ENCODE results near the gene TRUB2. TPM values are rescaled to one million over a fixed set of nuclear protein-coding genes. Genes with fewer than 3 reads are reported as not detected.
A peak's percentile ranks its signal among the peaks of the same experiment; 100 is the strongest.

Gene TRUB2
- total and polyA plus RNA-seq, 2 of the 8 experiments (the other 6 are each of a cell fraction or from before 2014, with no cell fraction given), result 20.7 to 37.8 TPM

DNA sequence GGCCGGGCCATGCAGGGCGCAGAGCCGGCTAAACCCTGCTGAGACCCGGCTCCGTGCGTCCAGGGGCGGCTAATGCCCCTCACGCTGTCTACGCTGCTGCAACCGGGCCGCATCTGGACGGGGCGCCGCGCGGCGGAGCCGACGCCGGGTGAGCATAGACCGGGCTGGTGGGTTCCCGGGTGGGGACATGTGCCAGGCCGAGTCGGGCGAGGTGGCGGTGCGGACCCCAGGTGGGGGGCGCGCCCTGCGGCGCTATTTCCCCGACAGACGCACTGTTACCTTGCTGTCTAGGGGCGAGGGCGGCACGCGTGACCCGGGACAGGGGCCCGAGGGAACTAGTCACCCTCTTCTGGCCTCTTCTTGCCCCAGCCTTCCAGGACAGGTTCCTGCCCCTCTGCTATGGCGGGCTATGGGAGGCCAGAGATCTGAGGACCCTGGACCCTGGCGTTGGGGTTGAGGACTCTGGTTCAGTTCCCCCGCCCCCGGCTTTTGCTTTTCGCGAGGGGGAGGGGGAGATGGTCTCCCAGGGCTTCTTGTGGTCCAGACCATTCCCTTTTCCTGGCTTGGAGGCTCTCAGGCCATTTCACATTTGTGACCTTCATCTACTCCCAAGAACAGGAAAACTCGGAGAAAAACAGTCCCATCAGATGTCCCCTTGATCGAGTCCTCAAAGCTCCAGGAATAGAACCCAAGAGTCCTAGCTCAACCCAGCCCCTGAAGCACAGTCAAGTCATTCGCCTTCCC, 18.6 kb upstream of the TRUB2 start:
- ChIA-PET POLR2A (ENCODE audit: partially characterized antibody) (interaction anchor here (0.7 to 1.5 kb wide), 16 partner anchors 9 to 212 kb away, joined by 3 to 6 read pairs (median 4); no protein-coding TSS in a partner anchor), CTCF (ENCODE audit: partially characterized antibody) (interaction anchor here (0.6 to 8.7 kb wide), 39 partner anchors 8 to 603 kb away, joined by 3 to 127 read pairs (median 5); partner anchors contain the start of gene URM1)
- Histone ChIP-seq H2BK12ac (ENCODE audit: low read depth, low read length) (no peak overlapping the region), H4K20me1 (replicated peaks in 1 of 2; ENCODE audit: control insufficient read depth in 1 of 2, insufficient read depth in 2 of 2, low read length in 2 of 2) (peaks cover 0 to 2% of the 10 kb centered on the region in 2 experiments), H3K36me3 (ENCODE audit: control insufficient read depth in 2 of 4, insufficient read depth in 4 of 4, low read length in 3 of 4) (peaks cover 0 to 4% (median 2%) of the 10 kb centered on the region in 4 experiments; a peak in 2 of 8 replicates), H3K27ac (ENCODE audit: low read depth, low read length) (no peak overlapping the region), H3K27me3 (replicated peaks in 1 of 4; ENCODE audit: control insufficient read depth in 3 of 4, extremely low read depth in 1 of 4, insufficient read depth in 3 of 4, low read length in 3 of 4) (no peaks in the 10 kb centered on the region; a peak in 1 of 7 replicates), H2BK15ac (ENCODE audit: low read length) (no peak overlapping the region), H3K18ac (ENCODE audit: extremely low read depth, low read length) (0 out of 2 replicates have a peak overlapping the region, but pooled peaks have one; percentile 29), H4K5ac (ENCODE audit: insufficient read length, low read depth, low read length) (no peak overlapping the region), H3K4me2 (ENCODE audit: insufficient read depth in 1 of 2, low read depth in 2 of 2, low read length in 2 of 2) (peak overlapping the region; percentile 55 to 95), H2AK5ac (ENCODE audit: low read depth, low read length) (no peak overlapping the region), H3K23ac (ENCODE audit: insufficient read length) (no peak overlapping the region), H2BK20ac (ENCODE audit: low read length) (no peak overlapping the region), H3K14ac (ENCODE audit: insufficient read length) (no peak overlapping the region), H3K56ac (replicated peaks; ENCODE audit: insufficient read length, low read depth, low read length) (no peak overlapping the region), H3K9ac (replicated peaks in 1 of 4; ENCODE audit: extremely low read depth in 1 of 4, low read depth in 3 of 4, low read length in 3 of 4) (peak overlapping the region in 2 of 4 experiments; percentile 22 to 39; a peak in 4 of 7 replicates), H2BK120ac (replicated peaks; ENCODE audit: low read depth, low read length) (no peak overlapping the region), H3K4me1 (replicated peaks in 1 of 4; ENCODE audit: control insufficient read depth in 3 of 4, insufficient read depth in 4 of 4, low read length in 3 of 4) (peaks cover 0 to 2% (median 0%) of the 10 kb centered on the region in 4 experiments; a peak in 2 of 7 replicates), H3K4ac (replicated peaks; ENCODE audit: insufficient read length, low read depth, low read length) (no peak overlapping the region), H2BK5ac (ENCODE audit: low read depth, low read length) (no peak overlapping the region), H2AFZ (ENCODE audit: low read length) (no peak overlapping the region), H3K79me1 (ENCODE audit: low read depth, low read length) (no peaks in the 10 kb centered on the region), H4K8ac (ENCODE audit: extremely low read depth, insufficient read depth, low read length) (0 out of 2 replicates have a peak overlapping the region, but pooled peaks have one; percentile 72), H3K4me3 (ENCODE audit: extremely low read depth in 1 of 4, insufficient read depth in 2 of 4, low read depth in 3 of 4, low read length in 4 of 4) (peak overlapping the region; percentile 60 to 90 (median 76)), H4K91ac (replicated peaks; ENCODE audit: insufficient read length, low read length) (no peak overlapping the region), H3K9me3 (ENCODE audit: insufficient read depth in 2 of 2, low read depth in 1 of 2, low read length in 1 of 2) (no peaks in the 10 kb centered on the region), H3K79me2 (ENCODE audit: control insufficient read depth in 1 of 2, insufficient read depth in 2 of 2, low read length in 2 of 2) (no peaks in the 10 kb centered on the region), H3K23me2 (ENCODE audit: low read depth, low read length) (peaks cover 5% of the 10 kb centered on the region; the same call in 1 of the 2 replicates)
- FAIRE-seq, result no peak
- TF ChIP-seq PHF8 (conservative IDR thresholded peaks at IDR 0.05; ENCODE audit: low read depth, low read length) (no peak), RNF2 (IDR thresholded peaks at IDR 0.05; ENCODE audit: borderline replicate concordance, low read depth, low read length, missing control alignments, poor library complexity, severe bottlenecking) (peak; percentile 15), KDM4A (IDR thresholded peaks at IDR 0.05; ENCODE audit: low read depth, low read length, severe bottlenecking) (peak; percentile 72)
- 2% methylated on average over 26 of the region's 48 CpGs; no CpG with 5 or more reads in 1 of the 2 experiments for WGBS, 2 experiments (ENCODE audit: extremely low coverage in 1 of 2, insufficient coverage in 1 of 2, insufficient read length in 1 of 2, insufficient replicate concordance in 2 of 2, low coverage in 1 of 2, low lambda C conversion rate in 2 of 2, missing lambda C conversion rate in 1 of 2)
- DNase-seq (ENCODE audit: low read depth in 1 of 2, low spot score in 2 of 2), result peak in 1 of 2 experiments; percentile 77
